ENCODE results near the gene SUGT1.
"Not testable (repeated sequence)": the region's sequence is repeated elsewhere in the genome, so short reads cannot be mapped to it uniquely, and the experiment has no call there.

The SUGT1 gene

GRCh38 chr13:52701728-52702465 lies 49.3 kb downstream of the SUGT1 start:
- no peak overlapping the region for H3K4me3 ChIP-seq (ENCODE audit: control insufficient read depth, low read depth, low read length)
- DNase-seq (ENCODE audit: low read depth), result no peak
- TF ChIP-seq CTCF (conservative IDR thresholded peaks at IDR 0.05; ENCODE audit: control insufficient read depth, insufficient read depth, low read depth, low read length), result no peak

GRCh38 chr13:52703482-52703881 lies 50.8 kb downstream of the SUGT1 start:
- no peak for TF ChIP-seq CTCF (conservative IDR thresholded peaks at IDR 0.05; ENCODE audit: control insufficient read depth, insufficient read depth, low read depth, low read length)
- no peak for DNase-seq (ENCODE audit: low read depth)

GRCh38 chr13:52706081-52706480 lies 53.4 kb downstream of the SUGT1 start:
- no peak for TF ChIP-seq CTCF (conservative IDR thresholded peaks at IDR 0.05; ENCODE audit: control insufficient read depth, insufficient read depth, low read depth, low read length)
- no peak for DNase-seq (ENCODE audit: low read depth)
- no peak overlapping the region for H3K4me3 ChIP-seq (ENCODE audit: control insufficient read depth, low read depth, low read length)

More at GRCh38 chr13:52703482-52703881, 50.8 kb downstream of the SUGT1 start:
- no peak overlapping the region for H3K4me3 ChIP-seq (ENCODE audit: control insufficient read depth, low read depth, low read length)

- no peak for DNase-seq (ENCODE audit: low read depth)
- no peak overlapping the region for H3K4me3 ChIP-seq (ENCODE audit: control insufficient read depth, low read depth, low read length)
- peak; percentile 10 for TF ChIP-seq CTCF (conservative IDR thresholded peaks at IDR 0.05; ENCODE audit: control insufficient read depth, insufficient read depth, low read depth, low read length)
Observed at GRCh38 chr13:52707375-52707774, 54.7 kb downstream of the SUGT1 start.

- not testable (repeated sequence) for H3K4me3 ChIP-seq (ENCODE audit: control insufficient read depth, low read depth, low read length); DNase-seq (ENCODE audit: low read depth)
Observed at GRCh38 chr13:52708266-52708665, 55.6 kb downstream of the SUGT1 start.

- no peak for TF ChIP-seq CTCF (conservative IDR thresholded peaks at IDR 0.05; ENCODE audit: control insufficient read depth, insufficient read depth, low read depth, low read length)
- DNase-seq (ENCODE audit: low read depth), result no peak
Observed at GRCh38 chr13:52711286-52711685, 58.6 kb downstream of the SUGT1 start.

GRCh38 chr13:52712385-52712784 lies 59.7 kb downstream of the SUGT1 start:
- no peak for DNase-seq (ENCODE audit: low read depth)
- TF ChIP-seq CTCF (conservative IDR thresholded peaks at IDR 0.05; ENCODE audit: control insufficient read depth, insufficient read depth, low read depth, low read length), result no peak
- no peak overlapping the region for H3K4me3 ChIP-seq (ENCODE audit: control insufficient read depth, low read depth, low read length)

More at GRCh38 chr13:52711286-52711685, 58.6 kb downstream of the SUGT1 start:
- no peak overlapping the region for H3K4me3 ChIP-seq (ENCODE audit: control insufficient read depth, low read depth, low read length)

Measured in fibroblast of mammary gland (primary cell).